Skin of body (tissue), 2 donors: ENCODE data around the gene SF3B6. TPM values are rescaled to one million over a fixed set of nuclear protein-coding genes. Genes with fewer than 3 reads are reported as not detected.
A peak's percentile ranks its signal among the peaks of the same experiment; 100 is the strongest.
"Not testable (repeated sequence)": the region's sequence is repeated elsewhere in the genome, so short reads cannot be mapped to it uniquely, and the experiment has no call there.

Source experiments
- DNase-seq: peaks from one replicate; lab custom pipeline; 2025; lab: John Stamatoyannopoulos, UW
- total RNA-seq: library from RNA; depleted of rRNA; stranded (reverse); fragments of >200 nt; gene quantifications from one replicate; pipeline ENCODE4 v1.2.3, GENCODE V29; 2014

The SF3B6 gene
- total RNA-seq, result 94.8 TPM

GRCh38 chr2:24075915-24076848 lies at the start of gene SF3B6:
TSS of gene SF3B6 (minus strand) at chr2:24076326. CDS start at chr2:24076229, 97 bp downstream.
- DNase-seq, result peak; percentile 99

GRCh38 chr2:24123922-24124580 lies 47.9 kb upstream of the SF3B6 start:
- DNase-seq, result peak; percentile 40

- DNase-seq, result peak; percentile 46
Measured at GRCh38 chr2:24123195-24123921, 47.2 kb upstream of the SF3B6 start, which contains the start of the genes FAM228B and PFN4. TSS of gene FAM228B (plus strand) at chr2:24123469. CDS start at chr2:24124362, 893 bp downstream. TSS of gene PFN4 (minus strand) at chr2:24123334. CDS start at chr2:24122535, 799 bp downstream.

- DNase-seq, result no peak
Measured at GRCh38 chr2:24122366-24123194, 46.5 kb upstream of the SF3B6 start.

- no peak for DNase-seq
Measured at GRCh38 chr2:24121469-24121868, 45.3 kb upstream of the SF3B6 start.

- DNase-seq, result peak; percentile 79
Measured at GRCh38 chr2:24121066-24121465, 44.9 kb upstream of the SF3B6 start.

- DNase-seq, result no peak
Measured at GRCh38 chr2:24117902-24118301, 41.8 kb upstream of the SF3B6 start.

GRCh38 chr2:24115057-24115456 lies 38.9 kb upstream of the SF3B6 start:
- no peak for DNase-seq

- no peak for DNase-seq
Measured at GRCh38 chr2:24111407-24111901, 35.3 kb upstream of the SF3B6 start.

GRCh38 chr2:24110660-24111303 lies 34.7 kb upstream of the SF3B6 start:
- DNase-seq, result no peak

GRCh38 chr2:24109431-24109830 lies 33.3 kb upstream of the SF3B6 start:
- DNase-seq, result not testable (repeated sequence)

GRCh38 chr2:24107336-24107735 lies 31.2 kb upstream of the SF3B6 start:
- DNase-seq, result no peak

GRCh38 chr2:24106786-24107185 lies 30.7 kb upstream of the SF3B6 start:
- no peak for DNase-seq

GRCh38 chr2:24105816-24106215 lies 29.7 kb upstream of the SF3B6 start:
- DNase-seq, result no peak

GRCh38 chr2:24104906-24105305 lies 28.8 kb upstream of the SF3B6 start:
- no peak for DNase-seq

GRCh38 chr2:24104110-24104650 lies 28.1 kb upstream of the SF3B6 start:
- no peak for DNase-seq

- no peak for DNase-seq
Measured at GRCh38 chr2:24102677-24103076, 26.6 kb upstream of the SF3B6 start.

GRCh38 chr2:24101992-24102391 lies 25.9 kb upstream of the SF3B6 start:
- no peak for DNase-seq

GRCh38 chr2:24100732-24101131 lies 24.6 kb upstream of the SF3B6 start:
- not testable (repeated sequence) for DNase-seq
